GM12878 (cell line): Measurements from ENCODE around the gene WNT5A. TPM values are rescaled to one million over a fixed set of nuclear protein-coding genes. Genes with fewer than 3 reads are reported as not detected.

Source experiments
- ATAC-seq: fragments of 200-7000 bp; cut with Tn5 transposase; 3 replicates; pipeline ENCODE4 v1.9.1; 2020; ENCODE audit warnings: mild to moderate bottlenecking, moderate library complexity
- BruUV-seq: library from RNA; stranded (reverse); fragments of 400-500 nt; replicated peaks from 2 replicates; lab custom pipeline; 2021; lab: Mats Ljungman, UMichigan
- CTCF ChIA-PET: fragments of 300-600 bp; sonication (Branson Sonifier 250); formaldehyde crosslinking; extraction: SDS; loops from one replicate; lab custom pipeline; 2021; ENCODE audit warnings: inconsistent platforms; lab: Yijun Ruan, JAX
- POLR2A ChIA-PET: fragments of 350-600 bp; formaldehyde crosslinking; extraction: SDS; loops from one replicate; lab custom pipeline; 2021; ENCODE audit warnings: inconsistent platforms; lab: Charles Lee
- RAD21 ChIA-PET: fragments of 300-600 bp; sonication (Branson Sonifier 250); formaldehyde crosslinking; loops from one replicate; lab custom pipeline; 2023; ENCODE audit warnings: antibody characterized with exemption; ENCODE audit not compliant: unreplicated experiment; lab: Charles Lee
- SMC1A ChIA-PET: fragments of 300-600 bp; sonication (Branson Sonifier 250); formaldehyde crosslinking; loops from one replicate; lab custom pipeline; 2023; ENCODE audit not compliant: unreplicated experiment, uncharacterized antibody; lab: Charles Lee
- DNase-seq: peaks from one replicate; pipeline ENCODE4 v3.0.0-alpha.2; 2011; ENCODE audit warnings: low read depth, low spot score
- FAIRE-seq: peaks from 3 replicates; lab custom pipeline; 2011; peaks lifted over from hg19 to GRCh38; lab: Jason Lieb, UNC
- H2AFZ ChIP-seq: 2 replicates; pipeline ENCODE4 v1.6.0; 2011; ENCODE audit warnings: low read depth, low read length, control low read depth; ENCODE audit not compliant: control insufficient read depth
- H3K27ac ChIP-seq: 2 replicates; pipeline ENCODE4 v1.5.1; 2011; ENCODE audit warnings: control low read depth; ENCODE audit not compliant: control insufficient read depth, insufficient read depth
- H3K27me3 ChIP-seq, 2 experiments: replicated peaks in 1 of 2; 2 replicates each; pipeline versions ENCODE4 v1.6.0 to v1.6.1; 2011; ENCODE audit warnings: low read length in 1 of 2; ENCODE audit not compliant: control insufficient read depth in 2 of 2, insufficient read depth in 2 of 2
- H3K36me3 ChIP-seq, 2 experiments: 2 replicates each; pipeline ENCODE4 v1.5.1; 2011; ENCODE audit warnings: low read length in 1 of 2; ENCODE audit not compliant: control insufficient read depth in 2 of 2, insufficient read depth in 2 of 2
- H3K4me1 ChIP-seq: 2 replicates; pipeline ENCODE4 v1.6.1; 2011; ENCODE audit warnings: mild to moderate bottlenecking, low read length, moderate library complexity, mixed read lengths; ENCODE audit not compliant: control insufficient read depth, insufficient read depth
- H3K4me2 ChIP-seq: 2 replicates; pipeline ENCODE4 v1.6.0; 2011; ENCODE audit warnings: control low read depth; ENCODE audit not compliant: control insufficient read depth, insufficient read depth
- H3K4me3 ChIP-seq: fragments of 200-600 bp; sonication (generic); 2 replicates; pipeline ENCODE4 v1.5.1; 2016
- H3K79me2 ChIP-seq: 2 replicates; pipeline ENCODE4 v1.6.0; 2011; ENCODE audit warnings: low read length; ENCODE audit not compliant: control insufficient read depth, insufficient read depth
- H3K9ac ChIP-seq: 2 replicates; pipeline ENCODE4 v1.8.0; 2011; ENCODE audit warnings: low read length, control low read depth, mixed read lengths; ENCODE audit not compliant: control insufficient read depth, insufficient read depth
- H3K9me3 ChIP-seq: replicated peaks from 3 replicates; pipeline ENCODE4 v1.5.1; 2011; ENCODE audit warnings: mild to moderate bottlenecking, low read length; ENCODE audit not compliant: control insufficient read depth, insufficient read depth
- H4K20me1 ChIP-seq: 2 replicates; pipeline ENCODE4 v1.6.0; 2011; ENCODE audit not compliant: control insufficient read depth, insufficient read depth
- FOS ChIP-seq: IDR thresholded peaks from 3 replicates; pipeline ENCODE4 v1.6.1; 2011; ENCODE audit warnings: borderline replicate concordance; ENCODE audit not compliant: insufficient read length; ENCODE audit errors: extremely low read depth
- FOXK2 ChIP-seq: fragments of 450-650 bp; IDR thresholded peaks from 2 replicates; pipeline ENCODE4 v1.6.1; 2017; ENCODE audit warnings: mild to moderate bottlenecking, moderate library complexity
- IKZF2 ChIP-seq, 2 experiments: fragments of 450-650 bp; IDR thresholded peaks; 2 replicates each; pipeline ENCODE4 v1.6.1; 2017; ENCODE audit warnings: mild to moderate bottlenecking in 2 of 2, moderate library complexity in 2 of 2
- NFXL1 ChIP-seq: fragments of 450-650 bp; IDR thresholded peaks from 2 replicates; pipeline ENCODE4 v1.6.1; 2017; ENCODE audit warnings: antibody characterized with exemption, mild to moderate bottlenecking, borderline replicate concordance
- SMAD5 ChIP-seq: IDR thresholded peaks from 2 replicates; pipeline ENCODE4 v1.6.1; 2016; ENCODE audit warnings: antibody characterized with exemption, low read depth
- SMC3 ChIP-seq: IDR thresholded peaks from 2 replicates; pipeline ENCODE4 v1.6.1; 2011; ENCODE audit warnings: low read length, improper control_type of control experiment, borderline replicate concordance
- STAT3 ChIP-seq: IDR thresholded peaks from 2 replicates; pipeline ENCODE4 v1.6.1; 2011; ENCODE audit warnings: low read depth, low read length, improper control_type of control experiment
- SUZ12 ChIP-seq: fragments of 200-600 bp; sonication (generic); IDR thresholded peaks from one replicate; pipeline ENCODE4 v1.6.1; 2018; ENCODE audit warnings: antibody characterized with exemption, mild to moderate bottlenecking; ENCODE audit not compliant: unreplicated experiment
- USF2 ChIP-seq: IDR thresholded peaks from 2 replicates; pipeline ENCODE4 v1.6.1; 2011; ENCODE audit warnings: low read depth, low read length, improper control_type of control experiment, borderline replicate concordance
- ZSCAN29 ChIP-seq: fragments of 450-650 bp; IDR thresholded peaks from 2 replicates; pipeline ENCODE4 v1.6.1; 2017; ENCODE audit warnings: mild to moderate bottlenecking, moderate library complexity
- WGBS: methylation state at CpG from one replicate; pipeline ENCODE4 v1.1.6; 2016; ENCODE audit warnings: low lambda C conversion rate; ENCODE audit not compliant: insufficient replicate concordance, insufficient coverage; ENCODE audit errors: missing lambda C conversion rate; 5-methylcytosine and 5-hydroxymethylcytosine counted together
- in situ Hi-C: fragments of 300-500 bp; cut with MboI; formaldehyde crosslinking; loops from 9 replicates; pipeline ENCODE4 v1.14.3; 2018; ENCODE audit warnings: mixed read lengths
- intact Hi-C: fragments of 100-400 bp; cut with micrococcal nuclease; formaldehyde crosslinking; loops from one replicate; pipeline ENCODE4 v1.14.2; 2022; ENCODE audit not compliant: unreplicated experiment
- polyA plus RNA-seq, 11 experiments: library from polyadenylated mRNA; depleted of rRNA in 4 of 11; unstranded in 6 of 11; stranded (reverse) in 5 of 11; fragments of >200 nt; fragmentation: Nextera tagmentation in 4 of 11; fragmentation: Illumina TruSeq in 1 of 11; extraction: Ambion mirVana in 4 of 11; extraction: Trizol in 1 of 11; gene quantifications; 1 replicate in 1 of 11; 2 replicates in 10 of 11; pipeline versions ENCODE4 v1.2.1 to v1.2.3, GENCODE V29; 2011 to 2016; ENCODE audit warnings: inconsistent platforms in 2 of 11, missing spikeins in 2 of 11, low read depth in 1 of 11
- total RNA-seq, 4 experiments: library from RNA; depleted of rRNA in 3 of 4; stranded (reverse); fragments of >200 nt in 3 of 4; fragmentation: Illumina TruSeq in 1 of 4; extraction: Trizol in 1 of 4; gene quantifications; 2 replicates each; pipeline versions ENCODE4 v1.2.1 to v1.2.3, GENCODE V29; 2013 to 2021

The WNT5A gene
- total and polyA plus RNA-seq, 10 of the 15 experiments (the other 5 are each of a cell fraction or from before 2014, with no cell fraction given) = 0.06 to 2.8 (median 0.39) TPM

- no peak for ATAC-seq
- no peak overlapping the region for H3K27ac ChIP-seq
- in situ Hi-C loops (no loop called here), intact Hi-C loops (no loop called here)
- H3K4me3 ChIP-seq = no peak overlapping the region
- DNase-seq = no peak
- no peaks in the 10 kb centered on the region for H3K9me3 ChIP-seq
- no peak for FAIRE-seq
- H3K4me1 ChIP-seq = peaks cover 10% of the 10 kb centered on the region; the same call in 1 of the 2 replicates
- no TSS peak for BruUV-seq
- no peak overlapping the region for H3K9ac ChIP-seq
- H3K4me2 ChIP-seq = no peak overlapping the region
- ChIA-PET POLR2A (no interaction called here), SMC1A (interaction anchor here (1.2 to 1.4 kb wide), 2 partner anchors 229 to 231 kb away, joined by 3 to 4 read pairs; no protein-coding TSS in a partner anchor), RAD21 (no interaction called here), CTCF (no interaction called here)
- H3K79me2 ChIP-seq = no peaks in the 10 kb centered on the region
- WGBS = 25% methylated on average over 7 of the region's 7 CpGs
- no peak overlapping the region for H2AFZ ChIP-seq
- no peak for TF ChIP-seq SUZ12
- no peaks in the 10 kb centered on the region for H3K36me3 ChIP-seq
- no peaks in the 10 kb centered on the region for H4K20me1 ChIP-seq
- H3K27me3 ChIP-seq = peaks cover 9 to 17% of the 10 kb centered on the region in 2 experiments
Measured at GRCh38 chr3:55491296-55491816, 4.2 kb upstream of the WNT5A start.

GRCh38 chr3:55490276-55490913 is 3.3 kb upstream of the WNT5A start:
- no peaks in the 10 kb centered on the region for H3K9me3 ChIP-seq
- no peak overlapping the region for H3K9ac ChIP-seq
- ChIA-PET POLR2A (no interaction called here), SMC1A (no interaction called here), RAD21 (no interaction called here), CTCF (interaction anchor here (0.5 to 0.7 kb wide), 2 partner anchors 79 to 766 kb away, joined by 3 read pairs; no protein-coding TSS in a partner anchor)
- 40% methylated on average over 3 of the region's 3 CpGs for WGBS
- no peak overlapping the region for H3K27ac ChIP-seq
- H3K27me3 ChIP-seq = peaks cover 9 to 23% of the 10 kb centered on the region in 2 experiments
- ATAC-seq (no peak), FAIRE-seq (no peak), DNase-seq (no peak)
- no peak overlapping the region for H3K4me3 ChIP-seq
- intact Hi-C loops = no loop called here
- no TSS peak for BruUV-seq
- no peak overlapping the region for H2AFZ ChIP-seq
- in situ Hi-C loops = no loop called here
- no peak overlapping the region for H3K4me2 ChIP-seq
- peaks cover 13% of the 10 kb centered on the region; the same call in 1 of the 2 replicates for H3K4me1 ChIP-seq
- no peaks in the 10 kb centered on the region for H3K36me3 ChIP-seq
- H4K20me1 ChIP-seq = no peaks in the 10 kb centered on the region
- no peak for TF ChIP-seq ZSCAN29
- TF ChIP-seq USF2 = no peak
- TF ChIP-seq IKZF2 (IDR thresholded peaks at IDR 0.05) = no peak
- TF ChIP-seq NFXL1 = no peak
- no peak for TF ChIP-seq STAT3
- no peak for TF ChIP-seq FOS
- no peak for TF ChIP-seq FOXK2
- no peak for TF ChIP-seq SMC3
- TF ChIP-seq SMAD5 = no peak
- no peaks in the 10 kb centered on the region for H3K79me2 ChIP-seq
